HEK293 (cell line): ENCODE results near the gene DNAJC13.

Experiments
- FEZF1 ChIP-seq: fragments of 450-650 bp; formaldehyde crosslinking; IDR thresholded peaks from 2 replicates; pipeline ENCODE4 v1.5.1; 2016; ENCODE audit warnings: missing biosample characterization, missing genetic modification characterization
- GLI4 ChIP-seq: fragments of 450-650 bp; formaldehyde crosslinking; IDR thresholded peaks from 2 replicates; pipeline ENCODE4 v1.5.1; 2016; ENCODE audit warnings: missing biosample characterization, missing genetic modification characterization
- HIC1 ChIP-seq: fragments of 450-650 bp; formaldehyde crosslinking; IDR thresholded peaks from 2 replicates; pipeline ENCODE4 v1.5.1; 2016; ENCODE audit warnings: missing biosample characterization, missing genetic modification characterization
- HOXA7 ChIP-seq: sonication (generic); formaldehyde crosslinking; IDR thresholded peaks from 2 replicates; pipeline ENCODE4 v1.8.1; 2022; ENCODE audit warnings: missing genetic modification reagents, borderline replicate concordance
- HOXD13 ChIP-seq: sonication (generic); formaldehyde crosslinking; IDR thresholded peaks from 2 replicates; pipeline ENCODE4 v1.8.0; 2022; ENCODE audit warnings: missing genetic modification reagents, borderline replicate concordance
- KLF1 ChIP-seq: fragments of 450-650 bp; formaldehyde crosslinking; IDR thresholded peaks from 2 replicates; pipeline ENCODE4 v1.5.1; 2016; ENCODE audit warnings: missing biosample characterization, missing genetic modification characterization
- MEIS1 ChIP-seq: sonication (generic); formaldehyde crosslinking; IDR thresholded peaks from 2 replicates; pipeline ENCODE4 v1.8.1; 2022; ENCODE audit warnings: missing genetic modification reagents, mild to moderate bottlenecking, borderline replicate concordance
- PATZ1 ChIP-seq: fragments of 450-650 bp; formaldehyde crosslinking; IDR thresholded peaks from 2 replicates; pipeline ENCODE4 v1.5.1; 2016; ENCODE audit warnings: missing biosample characterization, missing genetic modification characterization
- WT1 ChIP-seq: fragments of 450-650 bp; formaldehyde crosslinking; IDR thresholded peaks from 2 replicates; pipeline ENCODE4 v1.5.1; 2016; ENCODE audit warnings: missing biosample characterization, missing genetic modification characterization
- YY1 ChIP-seq: fragments of 450-650 bp; formaldehyde crosslinking; IDR thresholded peaks from 2 replicates; pipeline ENCODE4 v1.5.1; 2018; ENCODE audit warnings: missing biosample characterization, missing genetic modification characterization
- ZNF112 ChIP-seq: fragments of 450-650 bp; formaldehyde crosslinking; IDR thresholded peaks from 2 replicates; pipeline ENCODE4 v1.5.0; 2017; ENCODE audit warnings: missing biosample characterization, missing genetic modification characterization
- ZNF114 ChIP-seq: fragments of 450-650 bp; formaldehyde crosslinking; IDR thresholded peaks from 2 replicates; pipeline ENCODE4 v1.5.0; 2017; ENCODE audit warnings: missing biosample characterization, missing genetic modification characterization
- ZNF121 ChIP-seq: fragments of 450-650 bp; formaldehyde crosslinking; IDR thresholded peaks from 2 replicates; pipeline ENCODE4 v1.5.1; 2016; ENCODE audit warnings: missing biosample characterization, missing genetic modification characterization
- ZNF138 ChIP-seq: fragments of 450-650 bp; formaldehyde crosslinking; IDR thresholded peaks from 2 replicates; pipeline ENCODE4 v1.5.1; 2016; ENCODE audit warnings: missing biosample characterization, missing genetic modification characterization, borderline replicate concordance
- ZNF19 ChIP-seq: fragments of 450-650 bp; formaldehyde crosslinking; IDR thresholded peaks from 2 replicates; pipeline ENCODE4; 2016; ENCODE audit warnings: missing biosample characterization, missing genetic modification characterization, low read depth
- ZNF2 ChIP-seq: fragments of 450-650 bp; formaldehyde crosslinking; IDR thresholded peaks from 2 replicates; pipeline ENCODE4 v1.5.1; 2016; ENCODE audit warnings: missing biosample characterization, missing genetic modification characterization
- ZNF239 ChIP-seq: fragments of 450-650 bp; formaldehyde crosslinking; IDR thresholded peaks from 2 replicates; pipeline ENCODE4 v1.5.1; 2016; ENCODE audit warnings: missing biosample characterization, missing genetic modification characterization
- ZNF341 ChIP-seq: fragments of 450-650 bp; formaldehyde crosslinking; IDR thresholded peaks from 2 replicates; pipeline ENCODE4; 2016; ENCODE audit warnings: low read depth, missing biosample characterization, missing genetic modification characterization
- ZNF391 ChIP-seq: fragments of 450-650 bp; formaldehyde crosslinking; IDR thresholded peaks from 2 replicates; pipeline ENCODE4 v1.5.1; 2016; ENCODE audit warnings: low read depth, missing biosample characterization, missing genetic modification characterization, borderline replicate concordance
- ZNF398 ChIP-seq: fragments of 450-650 bp; formaldehyde crosslinking; IDR thresholded peaks from 2 replicates; pipeline ENCODE4 v1.5.1; 2017; ENCODE audit warnings: missing biosample characterization, missing genetic modification characterization
- ZNF423 ChIP-seq: fragments of 450-650 bp; formaldehyde crosslinking; IDR thresholded peaks from 2 replicates; pipeline ENCODE4 v1.5.1; 2016; ENCODE audit warnings: missing biosample characterization, missing genetic modification characterization
- ZNF433 ChIP-seq: fragments of 450-650 bp; formaldehyde crosslinking; IDR thresholded peaks from 2 replicates; pipeline ENCODE4 v1.5.1; 2016; ENCODE audit warnings: missing biosample characterization, missing genetic modification characterization, low read depth
- ZNF488 ChIP-seq: fragments of 450-650 bp; formaldehyde crosslinking; IDR thresholded peaks from 2 replicates; pipeline ENCODE4 v1.5.1; 2016; ENCODE audit warnings: missing biosample characterization, missing genetic modification characterization
- ZNF621 ChIP-seq: fragments of 450-650 bp; formaldehyde crosslinking; IDR thresholded peaks from 2 replicates; pipeline ENCODE4 v1.5.1; 2017; ENCODE audit warnings: missing biosample characterization, missing genetic modification characterization
- ZNF624 ChIP-seq: fragments of 450-650 bp; formaldehyde crosslinking; IDR thresholded peaks from 2 replicates; pipeline ENCODE4 v1.5.1; 2017; ENCODE audit warnings: missing biosample characterization, missing genetic modification characterization
- ZNF645 ChIP-seq: fragments of 450-650 bp; formaldehyde crosslinking; IDR thresholded peaks from 2 replicates; pipeline ENCODE4; 2016; ENCODE audit warnings: missing biosample characterization, missing genetic modification characterization
- ZSCAN18 ChIP-seq: fragments of 450-650 bp; formaldehyde crosslinking; IDR thresholded peaks from 2 replicates; pipeline ENCODE4 v1.5.1; 2016; ENCODE audit warnings: missing biosample characterization, missing genetic modification characterization
- ZSCAN23 ChIP-seq: fragments of 450-650 bp; formaldehyde crosslinking; IDR thresholded peaks from 2 replicates; pipeline ENCODE4 v1.5.1; 2016; ENCODE audit warnings: missing biosample characterization, missing genetic modification characterization

The DNAJC13 gene

GRCh38 chr3:132416807-132417694 lies at the start of gene DNAJC13 (continued):
- TF ChIP-seq ZNF488 (tag by site-specific recombination) = no peak
- peak; percentile 91 for TF ChIP-seq HIC1 (tag by site-specific recombination)
- TF ChIP-seq WT1 (tag by site-specific recombination) = no peak
- TF ChIP-seq ZNF2 = no peak
- peak; percentile 67 for TF ChIP-seq ZNF398 (tag by site-specific recombination)
- no peak for TF ChIP-seq ZNF433 (tag by site-specific recombination)
- no peak for TF ChIP-seq HOXA7
- TF ChIP-seq ZNF341 (tag by site-specific recombination) = peak; percentile 94
- no peak for TF ChIP-seq GLI4
- no peak for TF ChIP-seq ZNF621 (tag by site-specific recombination)
- TF ChIP-seq ZNF121 (tag by site-specific recombination) = no peak
- no peak for TF ChIP-seq ZSCAN23 (tag by site-specific recombination)
- no peak for TF ChIP-seq FEZF1 (tag by site-specific recombination)
- no peak for TF ChIP-seq ZNF624
- peak; percentile 55 for TF ChIP-seq PATZ1 (tag by site-specific recombination)
- TF ChIP-seq ZNF19 (tag by site-specific recombination) = no peak
- no peak for TF ChIP-seq ZNF645 (tag by site-specific recombination)
- no peak for TF ChIP-seq ZNF391 (tag by site-specific recombination)
- TF ChIP-seq ZNF423 = no peak
- no peak for TF ChIP-seq ZNF114 (tag by site-specific recombination)
- TF ChIP-seq ZNF138 (tag by site-specific recombination) = no peak
- TF ChIP-seq YY1 (tag by site-specific recombination) = peak; percentile 38; the same call in 1 of the 2 replicates
- no peak for TF ChIP-seq MEIS1 (CRISPR knock-in tag)
- TF ChIP-seq KLF1 (tag by site-specific recombination) = peak; percentile 98
- no peak for TF ChIP-seq ZSCAN18 (tag by site-specific recombination)
- TF ChIP-seq HOXD13 (CRISPR knock-in tag) = no peak
- no peak for TF ChIP-seq ZNF112 (tag by site-specific recombination)
- no peak for TF ChIP-seq ZNF239
